LHCN-M2 (cell line): ENCODE data around the gene UFSP2. TPM values are rescaled to one million over a fixed set of nuclear protein-coding genes. Genes with fewer than 3 reads are reported as not detected.
A peak's percentile ranks its signal among the peaks of the same experiment; 100 is the strongest.

Experiments
- DNase-seq: peaks from one replicate; pipeline ENCODE4 v3.0.0-alpha.2; 2012; ENCODE audit warnings: low read depth
- total RNA-seq: library from RNA; depleted of rRNA; stranded (reverse); fragments of >200 nt; gene quantifications from 2 replicates; pipeline ENCODE4 v1.2.3, GENCODE V29; 2014

Gene UFSP2
- total RNA-seq, 1 experiment from 2014 or later, result 42.8 TPM

GRCh38 chr4:185426960-185427688 is 1.4 kb upstream of the UFSP2 start:
- DNase-seq, result no peak

GRCh38 chr4:185424905-185425646 is 688 bp downstream of the UFSP2 start:
- DNase-seq, result no peak

- DNase-seq, result peak; percentile 76
Observed at GRCh38 chr4:185421366-185422124, 4.2 kb downstream of the UFSP2 start.

GRCh38 chr4:185416955-185417354 is 8.8 kb downstream of the UFSP2 start:
- no peak for DNase-seq

GRCh38 chr4:185412412-185412811 is 13.4 kb downstream of the UFSP2 start:
- DNase-seq, result no peak

GRCh38 chr4:185411849-185412248 is 13.9 kb downstream of the UFSP2 start:
- DNase-seq, result no peak

GRCh38 chr4:185408432-185408831 is 17.3 kb downstream of the UFSP2 start:
- no peak for DNase-seq

- DNase-seq, result no peak
Observed at GRCh38 chr4:185405296-185405999, 20.3 kb downstream of the UFSP2 start.

GRCh38 chr4:185404031-185404430 is 21.7 kb downstream of the UFSP2 start:
- DNase-seq, result no peak

- no peak for DNase-seq
Observed at GRCh38 chr4:185399466-185399865, 26.3 kb downstream of the UFSP2 start.

- DNase-seq, result no peak
Observed at GRCh38 chr4:185398618-185399017, 27.1 kb downstream of the UFSP2 start.

GRCh38 chr4:185396724-185397385 is 28.9 kb downstream of the UFSP2 start, which contains the start of gene ANKRD37:
TSS of gene ANKRD37 (plus strand) at chr4:185396841. CDS start at chr4:185396924, 83 bp downstream.
- peak; percentile 78 for DNase-seq

- DNase-seq, result peak; percentile 97
Observed at GRCh38 chr4:185395956-185396723, 29.6 kb downstream of the UFSP2 start.

GRCh38 chr4:185395238-185395955 is 30.4 kb downstream of the UFSP2 start, which contains the start of gene LRP2BP:
TSS of gene LRP2BP (minus strand) at chr4:185395924. CDS start at chr4:185378186, 17,738 bp downstream.
- DNase-seq, result no peak

GRCh38 chr4:185394568-185395237 is 31.1 kb downstream of the UFSP2 start:
- DNase-seq, result no peak

GRCh38 chr4:185392156-185392555 is 33.6 kb downstream of the UFSP2 start:
- peak; percentile 43 for DNase-seq

GRCh38 chr4:185390941-185391340 is 34.8 kb downstream of the UFSP2 start:
- no peak for DNase-seq

- no peak for DNase-seq
Observed at GRCh38 chr4:185387957-185388356, 37.8 kb downstream of the UFSP2 start.

- DNase-seq, result peak; percentile 55
Observed at GRCh38 chr4:185384930-185385331, 40.8 kb downstream of the UFSP2 start.
